ENCODE measurements around the gene GRPEL2. TPM values are rescaled to one million over a fixed set of nuclear protein-coding genes. Genes with fewer than 3 reads are reported as not detected.

The GRPEL2 gene
- total RNA-seq, 4 donors from 2014 or later: 12.6 to 19.6 (median 13.7) TPM

GRCh38 chr5:149380466-149381121, 35.3 kb downstream of the GRPEL2 start:
- no peak for DNase-seq
- 73 to 78% methylated on average over 16 of the region's 16 CpGs for WGBS, 2 donors
- peaks cover 0 to 9% of the 10 kb centered on the region in 2 donors for H3K4me1 ChIP-seq
- H3K27me3 ChIP-seq: no peaks in the 10 kb centered on the region
- no peak overlapping the region for H3K4me3 ChIP-seq (replicated peaks in 1 of 3)
- no peaks in the 10 kb centered on the region for H3K36me3 ChIP-seq
- H3K9me3 ChIP-seq: no peaks in the 10 kb centered on the region
- H3K27ac ChIP-seq: no peak overlapping the region
- intact Hi-C loops (cut with DNase I): loop anchor here (2.0 to 5.0 kb wide), 2 partner anchors 54 to 187 kb away; no protein-coding TSS in a partner anchor
- TF ChIP-seq POLR2A (IDR thresholded peaks at IDR 0.05) (no peak), CTCF (IDR thresholded peaks at IDR 0.05) (no peak)

- Histone ChIP-seq H3K4me1 (peaks cover 0 to 9% of the 10 kb centered on the region in 2 donors), H3K27ac (peak overlapping the region in 1 of 3 donors; percentile 35), H3K27me3 (no peaks in the 10 kb centered on the region), H3K9me3 (no peaks in the 10 kb centered on the region), H3K36me3 (no peaks in the 10 kb centered on the region), H3K4me3 (replicated peaks in 1 of 3) (no peak overlapping the region)
- intact Hi-C loops (cut with DNase I): loop anchor here (2.0 to 5.0 kb wide), 2 partner anchors 53 to 186 kb away; no protein-coding TSS in a partner anchor
- TF ChIP-seq CTCF (IDR thresholded peaks at IDR 0.05) (no peak), POLR2A (IDR thresholded peaks at IDR 0.05) (no peak)
- WGBS, 2 donors: 61 to 84% methylated on average over 5 to 7 of the region's 8 CpGs
- no peak for DNase-seq
Observed at GRCh38 chr5:149381261-149381985, 36.1 kb downstream of the GRPEL2 start.

- intact Hi-C loops (cut with DNase I): loop anchor here (2.0 to 5.0 kb wide), 2 partner anchors 53 to 185 kb away; no protein-coding TSS in a partner anchor
- no peak overlapping the region for H3K4me3 ChIP-seq (replicated peaks in 1 of 3)
- peaks cover 0 to 9% of the 10 kb centered on the region in 2 donors for H3K4me1 ChIP-seq
- peak; percentile 51 to 60 for DNase-seq
- H3K9me3 ChIP-seq: no peaks in the 10 kb centered on the region
- TF ChIP-seq CTCF (IDR thresholded peaks at IDR 0.05): peak; percentile 55 to 85 (median 69)
- TF ChIP-seq POLR2A (IDR thresholded peaks at IDR 0.05): no peak
- 51% methylated on average over 11 of the region's 16 CpGs for WGBS, 2 donors
- H3K27ac ChIP-seq: peak overlapping the region in 2 of 3 donors; percentile 17 to 35
- no peaks in the 10 kb centered on the region for H3K27me3 ChIP-seq
- no peaks in the 10 kb centered on the region for H3K36me3 ChIP-seq
Observed at GRCh38 chr5:149381986-149382338, 36.7 kb downstream of the GRPEL2 start.

GRCh38 chr5:149382517-149383220, 37.4 kb downstream of the GRPEL2 start:
- no peak overlapping the region for H3K4me3 ChIP-seq (replicated peaks in 1 of 3)

More at GRCh38 chr5:149382517-149383220, 37.4 kb downstream of the GRPEL2 start:
- Histone ChIP-seq H3K27me3 (no peaks in the 10 kb centered on the region), H3K4me1 (peaks cover 0 to 9% of the 10 kb centered on the region in 2 donors), H3K27ac (peak overlapping the region in 2 of 3 donors; percentile 35 to 56), H3K9me3 (no peaks in the 10 kb centered on the region), H3K36me3 (no peaks in the 10 kb centered on the region)
- intact Hi-C loops (cut with DNase I): loop anchor here (5.0 kb wide), 1 partner anchor 185 kb away; no protein-coding TSS in a partner anchor
- no peak for DNase-seq
- TF ChIP-seq CTCF (IDR thresholded peaks at IDR 0.05) (no peak), POLR2A (IDR thresholded peaks at IDR 0.05) (no peak)
- WGBS, 2 donors: 80 to 86% methylated on average over 9 to 10 of the region's 12 CpGs
